GM19328 (cell line): ENCODE data around the gene MOGAT3.
A peak's percentile ranks its signal among the peaks of the same experiment; 100 is the strongest.

ENCODE experiments used
- ATAC-seq: cut with Tn5 transposase; IDR thresholded peaks from one replicate; pipeline ENCODE4 v1.9.1; 2021; ENCODE audit warnings: mild to moderate bottlenecking, moderate library complexity; ENCODE audit not compliant: unreplicated experiment

MOGAT3 gene

DNA sequence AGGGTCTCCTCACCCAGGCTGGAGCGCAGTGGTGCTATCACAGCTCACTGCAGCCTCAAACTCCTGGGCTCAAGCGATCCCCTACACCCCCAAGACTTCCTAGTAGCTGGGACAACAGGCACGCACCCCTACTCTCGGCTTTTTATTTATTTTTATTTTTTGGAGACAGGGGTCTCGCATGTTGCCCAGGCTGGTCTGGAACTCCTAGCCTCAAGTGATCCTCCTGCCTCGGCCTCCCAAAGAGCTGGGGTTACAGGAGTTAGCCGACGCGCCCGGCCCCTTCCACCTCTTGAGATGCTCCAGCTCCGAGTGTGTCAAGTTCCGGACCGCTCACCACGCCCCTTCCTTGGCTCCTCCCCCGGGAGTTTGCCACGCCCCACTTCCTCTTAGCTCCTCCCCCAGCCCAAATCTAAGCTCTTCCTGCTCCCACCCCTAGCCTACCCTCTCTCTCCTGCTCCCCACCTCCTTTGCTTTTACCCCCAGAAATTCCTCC, 27.0 kb downstream of the MOGAT3 start:
- ATAC-seq, result no peak

DNA sequence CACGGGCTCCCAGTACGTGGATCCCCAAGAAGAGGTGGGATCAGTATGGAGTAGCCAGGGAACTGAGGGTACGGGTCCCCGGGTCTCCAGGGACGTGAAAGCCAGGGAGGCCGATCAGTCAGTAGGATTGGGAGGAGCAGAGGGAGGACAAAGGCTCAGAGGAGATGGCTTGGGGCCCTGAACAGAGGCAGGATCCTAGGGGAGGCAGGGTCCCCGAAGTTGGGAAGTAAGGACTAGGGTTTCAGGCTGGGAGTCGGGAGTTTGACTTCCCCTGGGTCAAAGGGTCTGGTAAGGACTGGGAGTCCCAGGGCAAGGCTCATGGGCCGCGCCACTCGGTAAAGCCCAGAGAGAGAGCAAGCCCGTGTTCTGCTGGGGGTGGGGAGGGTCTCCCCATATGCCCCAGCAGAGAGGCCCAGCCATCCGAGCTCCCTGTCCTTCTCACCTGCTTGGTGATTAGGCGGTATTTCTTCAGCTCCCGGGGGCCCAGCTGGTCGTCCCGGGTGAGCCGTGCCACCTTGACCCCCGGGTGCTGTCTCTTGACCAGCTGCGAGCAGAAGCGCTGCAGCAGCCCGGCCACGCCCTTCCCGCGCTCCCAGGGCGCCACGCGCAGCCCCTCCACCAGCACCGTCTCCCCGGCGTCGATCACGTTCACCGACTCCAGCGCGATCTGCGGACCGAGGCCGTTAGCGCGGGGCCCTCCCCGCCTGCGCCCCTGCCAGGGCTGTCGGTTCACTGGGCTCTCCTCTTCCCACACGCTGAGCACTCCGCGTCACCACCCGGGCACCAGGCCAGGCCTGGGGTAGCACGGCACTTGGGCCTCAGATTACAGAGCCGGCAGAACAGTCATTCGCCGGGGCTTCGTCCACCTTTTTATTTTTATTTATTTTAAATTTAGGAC, 27.7 kb downstream of the MOGAT3 start:
- ATAC-seq, result no peak

DNA sequence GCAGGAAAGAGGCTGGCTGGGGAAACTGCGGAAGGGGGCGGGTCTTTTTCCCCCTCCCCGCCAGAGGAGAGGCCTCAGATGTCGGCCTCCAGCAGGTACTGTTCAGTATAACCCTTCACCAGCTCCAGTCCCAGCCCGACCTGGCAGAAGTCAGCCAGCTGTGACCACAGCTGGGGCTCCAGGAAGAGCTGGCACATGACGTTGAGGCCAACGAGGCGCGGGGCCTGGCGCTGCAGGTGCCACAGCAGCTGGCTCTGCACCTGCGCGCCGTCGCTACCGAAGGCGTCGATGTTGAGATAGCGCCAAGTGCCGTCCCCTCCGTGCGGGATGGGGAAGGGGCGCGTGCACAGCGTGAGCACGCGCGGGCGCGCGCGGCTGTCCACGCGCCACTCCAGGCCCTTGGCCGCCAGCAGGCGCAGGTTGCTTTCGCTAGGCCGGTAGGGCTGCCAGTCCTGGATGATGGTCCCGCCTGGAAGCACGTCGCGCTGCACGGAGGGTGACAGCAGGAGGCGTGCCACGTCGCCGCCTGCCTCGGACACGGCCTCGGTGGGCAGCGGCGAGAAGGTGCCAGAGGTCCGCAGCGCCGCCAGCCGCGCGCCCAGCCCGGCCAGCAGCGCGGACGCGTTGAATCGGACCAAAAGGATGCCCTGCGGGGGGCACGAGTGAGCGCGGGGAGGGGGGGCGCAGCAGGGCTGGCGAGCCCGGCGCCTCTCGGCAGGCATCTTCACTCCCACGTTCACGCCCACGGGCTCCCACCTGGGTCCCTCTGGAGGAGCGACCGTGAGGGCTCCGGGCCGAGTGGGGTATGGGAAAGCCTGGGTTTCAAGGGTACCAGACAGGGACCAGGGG, 28.6 kb downstream of the MOGAT3 start:
- no peak for ATAC-seq

DNA sequence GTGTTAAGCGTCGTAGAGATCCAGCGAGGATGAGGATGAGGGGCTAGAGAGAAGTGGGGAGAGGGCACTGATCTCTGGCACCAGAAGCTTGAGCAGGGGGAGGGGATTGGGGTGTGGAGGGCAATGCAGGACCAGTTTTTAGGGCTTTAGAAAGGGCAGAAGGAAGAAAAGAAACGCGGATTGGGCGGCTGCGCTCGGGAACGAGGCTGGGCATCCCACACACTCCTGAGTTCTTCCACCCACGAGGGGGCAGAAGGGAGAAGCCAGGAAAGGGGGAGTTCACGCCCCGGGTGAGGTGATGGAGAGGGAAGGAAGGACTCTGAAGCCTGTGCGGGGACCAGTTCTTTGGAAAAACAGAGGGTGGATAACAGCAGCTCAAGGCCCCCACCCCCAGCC, 29.4 kb downstream of the MOGAT3 start:
- no peak for ATAC-seq

DNA sequence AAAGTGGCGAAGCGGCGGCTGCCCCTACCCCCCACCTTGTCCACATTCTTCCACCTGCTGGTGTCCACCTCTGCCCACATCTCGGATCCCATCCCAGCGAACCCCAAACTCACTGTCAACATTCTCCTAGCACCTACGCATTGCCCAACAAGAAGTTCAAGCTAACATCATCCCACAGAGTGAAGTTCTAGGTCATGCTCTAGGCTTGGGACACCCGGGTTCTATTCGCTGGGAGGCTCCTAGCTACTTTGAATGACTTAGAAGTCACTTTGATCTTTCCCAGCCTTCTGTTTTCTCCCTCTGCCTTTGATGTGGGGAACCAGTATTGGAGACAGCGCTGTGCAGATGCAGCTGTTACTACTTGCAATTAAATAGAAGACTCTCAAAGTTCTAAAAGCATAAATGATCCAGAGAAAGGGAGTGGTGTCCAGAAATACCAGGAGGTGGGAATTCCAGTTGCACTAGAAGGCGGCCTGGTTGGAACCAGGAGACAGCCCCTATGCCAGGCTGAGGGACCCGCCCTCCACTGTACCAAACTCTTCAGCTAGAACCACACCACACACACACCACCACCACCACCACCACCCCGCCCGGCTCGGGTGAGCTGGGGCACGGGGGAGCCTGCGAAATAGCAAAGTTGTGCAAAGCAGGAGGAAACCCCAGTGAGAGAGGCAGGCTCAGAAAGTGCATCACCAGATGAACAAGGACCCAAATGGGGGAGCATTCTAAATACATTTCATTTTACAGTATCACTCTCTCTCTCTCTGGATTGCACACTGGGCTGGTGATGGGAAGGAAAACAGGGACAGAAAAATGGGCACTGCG, 30.0 kb downstream of the MOGAT3 start:
- ATAC-seq, result no peak

- no peak for ATAC-seq
Observed at GRCh38 chr7:101169838-101170551, 30.8 kb downstream of the MOGAT3 start.

GRCh38 chr7:101169110-101169837, 31.6 kb downstream of the MOGAT3 start:
- ATAC-seq, result no peak

DNA sequence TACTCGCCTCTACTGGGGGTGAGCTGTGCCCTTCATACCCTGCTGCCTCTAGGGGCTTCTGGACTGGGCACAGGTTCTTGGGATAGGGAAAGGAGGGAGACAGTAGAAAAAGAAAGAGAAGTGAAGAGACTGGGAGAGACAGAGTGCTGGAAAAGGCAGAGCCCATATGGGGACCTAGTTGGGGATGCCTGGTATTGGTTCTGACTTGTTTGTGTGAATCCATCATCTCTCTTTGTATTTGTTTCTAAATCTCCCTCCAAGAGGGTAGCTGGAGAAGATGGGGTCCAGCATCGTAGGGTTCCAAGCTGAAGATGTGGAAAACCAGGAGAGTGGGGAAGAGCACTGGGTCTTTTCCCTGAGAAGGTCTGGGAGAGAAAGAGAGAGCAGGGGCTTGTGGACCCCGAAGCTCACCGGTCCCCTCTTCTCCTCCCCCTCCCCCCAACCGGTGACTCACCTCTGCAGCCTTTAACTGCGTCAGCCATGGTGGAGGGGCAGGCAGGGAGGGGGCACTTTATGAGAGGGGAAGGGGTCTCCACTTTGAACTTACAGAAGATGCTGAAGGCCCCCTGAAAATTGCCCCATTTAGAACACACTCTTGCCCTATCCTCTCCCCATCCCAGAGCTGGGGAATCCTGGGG, 32.3 kb downstream of the MOGAT3 start:
- ATAC-seq, result no peak

DNA sequence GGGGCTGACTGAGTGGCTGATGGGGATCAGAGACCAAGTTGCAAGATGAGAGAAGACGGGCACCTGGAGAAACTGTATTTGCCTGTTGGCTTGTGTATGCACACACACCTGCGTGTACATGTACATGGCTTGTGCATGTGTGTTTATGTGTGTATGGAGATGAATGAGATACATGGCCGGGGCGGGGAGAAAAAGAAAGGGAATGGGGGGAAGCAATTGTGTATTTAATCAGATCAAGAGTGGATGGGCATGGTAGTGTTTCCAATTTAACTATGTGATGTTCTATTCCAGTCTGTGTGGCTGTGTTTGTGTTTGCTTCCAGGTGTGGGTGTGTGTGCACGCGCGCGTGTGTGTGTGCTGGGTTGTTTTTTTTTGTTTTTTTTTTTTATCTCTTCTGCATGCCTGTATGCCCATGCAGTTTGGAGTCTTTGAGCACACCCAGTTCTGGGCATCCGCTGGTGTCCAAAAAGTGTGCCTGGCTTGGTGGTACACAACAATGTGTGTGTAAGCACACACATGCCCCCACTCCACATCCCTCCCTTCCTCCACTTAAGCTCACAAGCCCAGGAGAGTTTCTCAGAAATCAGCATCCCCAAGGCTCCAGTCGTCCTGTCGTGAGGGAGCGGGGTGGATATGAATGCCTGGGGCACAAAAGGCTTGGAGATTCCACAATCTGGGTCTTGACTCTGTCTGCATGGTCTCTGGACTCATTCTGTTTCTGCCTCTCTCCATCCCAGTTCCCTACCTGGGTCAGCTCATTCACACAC, 33.0 kb downstream of the MOGAT3 start:
- ATAC-seq, result no peak

- ATAC-seq, result no peak
Observed at GRCh38 chr7:101166909-101167644, 33.8 kb downstream of the MOGAT3 start.

- no peak for ATAC-seq
Observed at GRCh38 chr7:101166648-101166908, 34.3 kb downstream of the MOGAT3 start.

- ATAC-seq, result no peak
Observed at GRCh38 chr7:101165958-101166647, 34.7 kb downstream of the MOGAT3 start.

GRCh38 chr7:101165075-101165957, 35.5 kb downstream of the MOGAT3 start, which contains the start of gene VGF:
TSS of gene VGF (minus strand) at chr7:101165569. CDS start at chr7:101164843, 726 bp downstream.
- peak; percentile 69 for ATAC-seq

DNA sequence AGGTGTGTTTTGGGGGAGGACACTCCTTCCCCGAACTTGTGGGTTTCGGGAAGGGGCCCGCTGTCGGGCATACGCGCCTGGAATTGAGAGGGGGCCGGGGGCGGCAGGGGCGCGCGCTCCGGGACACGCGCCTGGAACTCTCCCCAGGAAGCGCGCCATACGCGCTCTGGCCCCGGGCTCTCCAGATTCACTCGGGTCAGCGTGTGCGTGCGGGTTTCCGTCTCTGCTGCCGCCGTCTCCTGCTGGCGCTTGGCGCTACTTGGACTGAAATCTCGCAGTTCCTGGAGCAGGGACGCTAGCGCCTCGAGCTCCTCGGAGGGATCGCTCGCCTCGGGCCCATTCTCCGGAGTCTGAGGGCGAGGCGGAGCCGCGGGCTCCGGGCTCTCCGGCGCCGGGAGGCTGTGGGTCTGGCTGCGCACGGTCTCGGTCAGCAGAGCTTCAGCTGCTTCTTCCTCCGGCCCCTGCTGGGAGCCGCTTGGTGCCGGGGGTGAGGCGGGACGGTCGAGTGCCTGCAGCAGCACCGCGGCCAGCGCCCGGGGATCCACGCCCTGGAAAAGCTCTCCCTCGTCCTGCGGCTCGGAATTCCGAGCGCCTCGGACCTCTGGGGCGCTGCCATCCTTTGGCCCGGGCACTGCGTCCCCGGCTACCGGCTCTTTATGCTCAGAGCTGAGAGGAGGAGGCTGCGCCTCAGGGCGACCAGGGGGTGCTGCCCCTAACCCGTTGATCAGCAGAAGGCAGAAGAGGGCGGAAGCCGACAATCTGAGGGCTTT, 36.6 kb downstream of the MOGAT3 start:
- ATAC-seq, result no peak

DNA sequence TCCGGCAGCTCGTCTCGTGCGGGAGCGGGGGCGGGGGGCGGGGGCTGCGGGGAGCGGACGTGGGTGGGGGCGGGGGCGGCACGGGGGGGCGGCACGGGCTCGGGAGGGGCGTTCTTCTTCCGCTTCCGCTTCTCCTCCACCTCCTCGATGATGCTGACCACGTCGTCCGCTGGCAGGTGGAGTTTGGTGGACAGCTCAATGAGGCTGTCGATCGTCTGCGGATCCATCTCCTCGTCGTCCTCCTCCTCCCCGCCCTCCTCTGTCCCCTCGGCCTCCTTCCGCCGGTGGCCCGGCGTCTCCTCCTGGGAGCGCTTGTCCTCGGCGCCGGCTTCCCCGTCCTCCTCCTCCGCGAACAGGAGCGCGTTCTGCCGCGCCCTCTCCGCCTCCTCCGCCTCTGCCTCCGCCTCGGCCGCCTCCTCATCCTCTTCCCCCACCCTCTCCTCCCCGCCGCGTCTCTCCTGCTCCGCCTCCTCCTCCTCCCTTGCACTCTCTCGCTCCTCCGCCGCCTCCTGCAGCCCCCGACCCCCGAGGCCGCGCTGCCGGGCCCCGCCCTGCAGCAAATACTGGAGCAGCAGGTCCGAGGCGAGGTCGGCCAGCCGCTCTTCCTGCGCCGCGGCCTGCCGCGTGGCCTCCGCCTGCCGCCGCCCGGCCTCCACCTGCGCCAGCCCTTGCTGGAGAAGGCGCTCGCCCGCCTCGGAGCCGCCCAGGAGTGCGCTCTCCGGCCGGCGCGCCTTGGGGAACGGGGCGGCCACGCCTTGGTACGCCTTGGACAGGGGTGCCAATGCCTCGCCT, 37.4 kb downstream of the MOGAT3 start:
- no peak for ATAC-seq
